HepG2 (cell line): ENCODE measurements around the gene RTBDN. TPM values are rescaled to one million over a fixed set of nuclear protein-coding genes. Genes with fewer than 3 reads are reported as not detected.

Source experiments
- ARHGAP35 ChIP-seq: sonication (generic); formaldehyde crosslinking; IDR thresholded peaks from 2 replicates; pipeline ENCODE4 v1.9.0; 2022; ENCODE audit warnings: mild to moderate bottlenecking, inconsistent platforms, moderate library complexity, missing genetic modification reagents, borderline replicate concordance
- BCL6 ChIP-seq: IDR thresholded peaks from 2 replicates; pipeline ENCODE4 v1.6.1; 2016; ENCODE audit warnings: missing genetic modification reagents, missing compliant biosample characterization
- CEBPB ChIP-seq: IDR thresholded peaks from 2 replicates; pipeline ENCODE4 v1.6.1; 2011; ENCODE audit warnings: low read depth, low read length, improper control_type of control experiment, borderline replicate concordance
- ELF1 ChIP-seq: sonication (generic); formaldehyde crosslinking; IDR thresholded peaks from 2 replicates; pipeline ENCODE4 v1.4.0; 2020; ENCODE audit warnings: missing genetic modification reagents
- GLMP ChIP-seq: sonication (generic); formaldehyde crosslinking; IDR thresholded peaks from 2 replicates; pipeline ENCODE4 v1.9.0; 2021; ENCODE audit warnings: missing genetic modification reagents, mild to moderate bottlenecking, borderline replicate concordance
- MIER2 ChIP-seq: IDR thresholded peaks from 2 replicates; pipeline ENCODE4 v1.6.1; 2016; ENCODE audit warnings: missing biosample characterization, missing genetic modification reagents
- POLR2G ChIP-seq: fragments of 200-400 bp; formaldehyde crosslinking; IDR thresholded peaks from 2 replicates; pipeline ENCODE4 v1.6.1; 2018; ENCODE audit warnings: mild to moderate bottlenecking, low read depth, low read length, moderate library complexity
- RAD51 ChIP-seq: fragments of 450-650 bp; IDR thresholded peaks from 2 replicates; pipeline ENCODE4 v1.6.1; 2016; ENCODE audit warnings: borderline replicate concordance
- REXO4 ChIP-seq: sonication (generic); formaldehyde crosslinking; IDR thresholded peaks from 2 replicates; pipeline ENCODE4 v1.8.0; 2022; ENCODE audit warnings: missing genetic modification reagents, mild to moderate bottlenecking, borderline replicate concordance
- RXRA ChIP-seq: sonication (generic); formaldehyde crosslinking; IDR thresholded peaks from 2 replicates; pipeline ENCODE4 v1.5.1; 2020; ENCODE audit warnings: missing genetic modification reagents
- RXRB ChIP-seq: IDR thresholded peaks from 2 replicates; pipeline ENCODE4 v1.6.1; 2016; ENCODE audit warnings: borderline replicate concordance, missing genetic modification reagents, missing compliant biosample characterization
- SNAI1 ChIP-seq: sonication (generic); formaldehyde crosslinking; IDR thresholded peaks from 2 replicates; pipeline ENCODE4 v1.5.0; 2020; ENCODE audit warnings: mild to moderate bottlenecking, missing genetic modification reagents, borderline replicate concordance
- TBX3 ChIP-seq: fragments of 450-650 bp; IDR thresholded peaks from 2 replicates; pipeline ENCODE4 v1.6.1; 2017; ENCODE audit warnings: antibody characterized with exemption, mild to moderate bottlenecking, inconsistent platforms, borderline replicate concordance
- U2AF1 ChIP-seq: fragments of 200-400 bp; formaldehyde crosslinking; optimal IDR thresholded peaks from 2 replicates; pipeline ENCODE3; 2017; ENCODE audit warnings: mild to moderate bottlenecking, low read depth, low read length
- ZBTB25 ChIP-seq: IDR thresholded peaks from 2 replicates; pipeline ENCODE4 v1.6.1; 2018; ENCODE audit warnings: missing genetic modification reagents
- ZKSCAN8 ChIP-seq: IDR thresholded peaks from 2 replicates; pipeline ENCODE4 v1.6.1; 2016; ENCODE audit warnings: borderline replicate concordance, missing genetic modification reagents, missing compliant biosample characterization
- ZMYM2 ChIP-seq: sonication (generic); formaldehyde crosslinking; IDR thresholded peaks from 2 replicates; pipeline ENCODE4 v1.8.0; 2022; ENCODE audit warnings: mild to moderate bottlenecking, missing genetic modification reagents
- ZNF274 ChIP-seq: sonication (generic); formaldehyde crosslinking; IDR thresholded peaks from 2 replicates; pipeline ENCODE4 v1.5.1; 2020; ENCODE audit warnings: mild to moderate bottlenecking, missing genetic modification reagents
- ZNF383 ChIP-seq: sonication (generic); formaldehyde crosslinking; IDR thresholded peaks from 2 replicates; pipeline ENCODE4 v1.4.0; 2020; ENCODE audit warnings: missing genetic modification reagents, mild to moderate bottlenecking, borderline replicate concordance
- ZNF737 ChIP-seq: sonication (generic); formaldehyde crosslinking; IDR thresholded peaks from 2 replicates; pipeline ENCODE4 v1.5.0; 2020; ENCODE audit warnings: missing genetic modification reagents, mild to moderate bottlenecking, borderline replicate concordance
- ZSCAN25 ChIP-seq: sonication (generic); formaldehyde crosslinking; IDR thresholded peaks from 2 replicates; pipeline ENCODE4 v1.8.0; 2022; ENCODE audit warnings: mild to moderate bottlenecking, missing genetic modification reagents
- polyA plus RNA-seq, 8 experiments: library from polyadenylated mRNA; depleted of rRNA in 3 of 8; stranded (reverse) in 7 of 8; unstranded in 1 of 8; fragments of >200 nt; fragmentation: Illumina TruSeq in 4 of 8; extraction: Trizol in 4 of 8; gene quantifications; 2 replicates each; pipeline versions ENCODE4 v1.2.1 to v1.2.3, GENCODE V29; 2011 to 2016; ENCODE audit warnings: low read depth in 4 of 8, missing spikeins in 1 of 8, mixed read lengths in 1 of 8; ENCODE audit not compliant: insufficient read depth in 1 of 8
- total RNA-seq, 5 experiments: library from RNA; depleted of rRNA; stranded (reverse); fragments of >200 nt; fragmentation: Illumina TruSeq; extraction: Trizol; gene quantifications; 2 replicates each; pipeline ENCODE4 v1.2.3, GENCODE V29; 2016; ENCODE audit warnings: low read depth in 1 of 5
- TF ChIP-seq, protein P1 (sequence below): sonication (generic); formaldehyde crosslinking; IDR thresholded peaks from 2 replicates; pipeline ENCODE4 v1.8.0; 2022; ENCODE audit warnings: missing genetic modification reagents, mild to moderate bottlenecking, borderline replicate concordance
- TF ChIP-seq, protein P2 (sequence below): sonication (generic); formaldehyde crosslinking; IDR thresholded peaks from 2 replicates; pipeline ENCODE4 v1.4.0; 2020; ENCODE audit warnings: mild to moderate bottlenecking, missing genetic modification reagents, borderline replicate concordance
- TF ChIP-seq, protein P3 (sequence below): sonication (generic); formaldehyde crosslinking; conservative IDR thresholded peaks from 2 replicates; pipeline ENCODE4 v1.5.0; 2020; ENCODE audit warnings: missing genetic modification reagents

The RTBDN gene
- total and polyA plus RNA-seq, 2 of the 13 experiments (the other 11 are each of a cell fraction or from before 2014, with no cell fraction given), result 0.27 to 0.48 TPM

- TF ChIP-seq ZNF274 (CRISPR knock-in tag) (no peak), ZSCAN25 (CRISPR knock-in tag) (0 out of 2 replicates have a peak, but pooled peaks have one; percentile 28), CEBPB (no peak), ARHGAP35 (CRISPR knock-in tag) (no peak), MIER2 (CRISPR knock-in tag) (no peak), GLMP (no peak), ZBTB25 (no peak), RAD51 (no peak), RXRA (CRISPR knock-in tag) (peak; percentile 50; the same call in 1 of the 2 replicates), U2AF1 (no peak), REXO4 (CRISPR knock-in tag) (no peak), ZMYM2 (CRISPR knock-in tag) (no peak), TBX3 (no peak), ZNF737 (CRISPR knock-in tag) (no peak), SNAI1 (CRISPR knock-in tag) (no peak), RXRB (CRISPR knock-in tag) (no peak), ZKSCAN8 (no peak), ELF1 (CRISPR knock-in tag) (no peak), ZNF383 (CRISPR knock-in tag) (no peak), POLR2G (no peak), BCL6 (CRISPR knock-in tag) (no peak)
- TF ChIP-seq, protein P1, sequence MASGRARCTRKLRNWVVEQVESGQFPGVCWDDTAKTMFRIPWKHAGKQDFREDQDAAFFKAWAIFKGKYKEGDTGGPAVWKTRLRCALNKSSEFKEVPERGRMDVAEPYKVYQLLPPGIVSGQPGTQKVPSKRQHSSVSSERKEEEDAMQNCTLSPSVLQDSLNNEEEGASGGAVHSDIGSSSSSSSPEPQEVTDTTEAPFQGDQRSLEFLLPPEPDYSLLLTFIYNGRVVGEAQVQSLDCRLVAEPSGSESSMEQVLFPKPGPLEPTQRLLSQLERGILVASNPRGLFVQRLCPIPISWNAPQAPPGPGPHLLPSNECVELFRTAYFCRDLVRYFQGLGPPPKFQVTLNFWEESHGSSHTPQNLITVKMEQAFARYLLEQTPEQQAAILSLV (CRISPR knock-in tag), result no peak
- TF ChIP-seq, protein P2, sequence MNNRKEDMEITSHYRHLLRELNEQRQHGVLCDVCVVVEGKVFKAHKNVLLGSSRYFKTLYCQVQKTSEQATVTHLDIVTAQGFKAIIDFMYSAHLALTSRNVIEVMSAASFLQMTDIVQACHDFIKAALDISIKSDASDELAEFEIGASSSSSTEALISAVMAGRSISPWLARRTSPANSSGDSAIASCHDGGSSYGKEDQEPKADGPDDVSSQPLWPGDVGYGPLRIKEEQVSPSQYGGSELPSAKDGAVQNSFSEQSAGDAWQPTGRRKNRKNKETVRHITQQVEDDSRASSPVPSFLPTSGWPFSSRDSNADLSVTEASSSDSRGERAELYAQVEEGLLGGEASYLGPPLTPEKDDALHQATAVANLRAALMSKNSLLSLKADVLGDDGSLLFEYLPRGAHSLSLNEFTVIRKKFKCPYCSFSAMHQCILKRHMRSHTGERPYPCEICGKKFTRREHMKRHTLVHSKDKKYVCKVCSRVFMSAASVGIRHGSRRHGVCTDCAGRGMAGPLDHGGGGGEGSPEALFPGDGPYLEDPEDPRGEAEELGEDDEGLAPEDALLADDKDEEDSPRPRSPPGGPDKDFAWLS, result no peak
- TF ChIP-seq, protein P3, sequence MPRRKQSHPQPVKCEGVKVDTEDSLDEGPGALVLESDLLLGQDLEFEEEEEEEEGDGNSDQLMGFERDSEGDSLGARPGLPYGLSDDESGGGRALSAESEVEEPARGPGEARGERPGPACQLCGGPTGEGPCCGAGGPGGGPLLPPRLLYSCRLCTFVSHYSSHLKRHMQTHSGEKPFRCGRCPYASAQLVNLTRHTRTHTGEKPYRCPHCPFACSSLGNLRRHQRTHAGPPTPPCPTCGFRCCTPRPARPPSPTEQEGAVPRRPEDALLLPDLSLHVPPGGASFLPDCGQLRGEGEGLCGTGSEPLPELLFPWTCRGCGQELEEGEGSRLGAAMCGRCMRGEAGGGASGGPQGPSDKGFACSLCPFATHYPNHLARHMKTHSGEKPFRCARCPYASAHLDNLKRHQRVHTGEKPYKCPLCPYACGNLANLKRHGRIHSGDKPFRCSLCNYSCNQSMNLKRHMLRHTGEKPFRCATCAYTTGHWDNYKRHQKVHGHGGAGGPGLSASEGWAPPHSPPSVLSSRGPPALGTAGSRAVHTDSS, result no peak
These were observed 45.7 kb downstream of the RTBDN start (continued) for GRCh38 chr19:12788682-12789097.
